Effector memory CD8-positive, alpha-beta T cell (primary cell): ENCODE data around the gene UNC13A.
"Not testable (repeated sequence)": the region's sequence is repeated elsewhere in the genome, so short reads cannot be mapped to it uniquely, and the experiment has no call there.

ENCODE experiments used
- ATAC-seq: fragments of 150-1000 bp; cut with Tn5 transposase; replicated peaks from 2 replicates; pipeline ENCODE4 v1.10.0; 2021; ENCODE audit warnings: mild to moderate bottlenecking, moderate library complexity
- DNase-seq, 3 experiments: peaks; one replicate each; pipeline ENCODE4 v3.0.0; 2021
- H3K27ac Mint-ChIP-seq, 2 donors: one replicate each; pipeline ENCODE4 v1.8.0; 2022; ENCODE audit warnings: mild to moderate bottlenecking in 2 of 2, mixed read lengths in 2 of 2, moderate library complexity in 2 of 2
- H3K27me3 Mint-ChIP-seq, 2 donors: one replicate each; pipeline ENCODE4 v1.8.0; 2022; ENCODE audit warnings: mixed read lengths in 2 of 2
- H3K36me3 Mint-ChIP-seq: one replicate; pipeline ENCODE4 v1.8.0; 2022; ENCODE audit warnings: mild to moderate bottlenecking, moderate library complexity, mixed read lengths; ENCODE audit not compliant: insufficient read depth
- H3K4me1 Mint-ChIP-seq, 2 donors: one replicate each; pipeline ENCODE4 v1.8.0; 2022; ENCODE audit warnings: low read depth in 2 of 2, mixed read lengths in 2 of 2
- H3K4me3 Mint-ChIP-seq, 2 donors: one replicate each; pipeline ENCODE4 v1.8.0; 2022; ENCODE audit warnings: mild to moderate bottlenecking in 2 of 2, mixed read lengths in 2 of 2, moderate library complexity in 2 of 2
- H3K9me3 Mint-ChIP-seq, 2 donors: one replicate each; pipeline ENCODE4 v1.8.0; 2022; ENCODE audit warnings: mixed read lengths in 2 of 2

Gene UNC13A

DNA sequence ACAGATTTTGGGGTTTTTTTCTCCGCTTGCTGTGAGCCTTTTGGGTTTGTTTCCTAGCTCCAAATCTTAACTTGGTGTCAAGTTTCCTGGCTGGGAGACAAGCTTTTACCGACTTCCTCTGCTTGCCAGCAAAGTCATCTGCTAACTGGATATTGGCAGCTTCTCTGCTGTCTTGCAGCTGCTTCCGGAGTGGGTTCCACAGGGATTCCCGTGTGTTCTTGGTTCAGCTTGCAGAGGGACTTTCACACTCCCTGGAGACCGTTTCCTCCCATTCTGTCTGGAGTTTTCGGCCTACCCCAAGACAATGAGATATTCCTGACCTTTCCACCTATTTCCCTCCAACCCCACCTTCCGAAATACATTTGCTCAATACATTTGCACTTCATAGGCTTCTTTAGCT is 134.9 kb downstream of the UNC13A start:
- ATAC-seq, result no peak
- H3K4me3 Mint-ChIP-seq, result no peak overlapping the region
- H3K27me3 Mint-ChIP-seq, result no peaks in the 10 kb centered on the region
- peak overlapping the region in 1 of 2 donors; percentile 58 for H3K27ac Mint-ChIP-seq
- no peaks in the 10 kb centered on the region for H3K9me3 Mint-ChIP-seq
- no peak for DNase-seq
- peaks cover 8 to 14% of the 10 kb centered on the region in 2 donors for H3K4me1 Mint-ChIP-seq
- H3K36me3 Mint-ChIP-seq, result peaks cover 8% of the 10 kb centered on the region

- H3K27ac Mint-ChIP-seq, ATAC-seq, H3K4me3 Mint-ChIP-seq, H3K9me3 Mint-ChIP-seq, H3K27me3 Mint-ChIP-seq, DNase-seq, H3K36me3 Mint-ChIP-seq: not testable (repeated sequence)
- peaks cover 11 to 17% of the 10 kb centered on the region in 2 donors for H3K4me1 Mint-ChIP-seq
Measured at GRCh38 chr19:17552735-17553134, 135.4 kb downstream of the UNC13A start.
